T-helper 2 cell treated with Interferon-gamma antibody and Interleukin-4, amounts not matched to agents 100 ng/mL and 5 ng/mL, for 36 hours (primary cell): ENCODE measurements around the gene CRMP1. TPM values are rescaled to one million over a fixed set of nuclear protein-coding genes. Genes with fewer than 3 reads are reported as not detected.

Source experiments
- intact Hi-C: fragments of 100-400 bp; cut with micrococcal nuclease; formaldehyde crosslinking; loops from one replicate; pipeline ENCODE4 v1.15.1; 2023
- total RNA-seq: library from RNA; stranded (reverse); gene quantifications from 2 replicates; pipeline ENCODE4 v1.2.3, GENCODE V29; 2022

CRMP1 gene
- total RNA-seq, 1 donor from 2014 or later = 0.66 TPM

DNA sequence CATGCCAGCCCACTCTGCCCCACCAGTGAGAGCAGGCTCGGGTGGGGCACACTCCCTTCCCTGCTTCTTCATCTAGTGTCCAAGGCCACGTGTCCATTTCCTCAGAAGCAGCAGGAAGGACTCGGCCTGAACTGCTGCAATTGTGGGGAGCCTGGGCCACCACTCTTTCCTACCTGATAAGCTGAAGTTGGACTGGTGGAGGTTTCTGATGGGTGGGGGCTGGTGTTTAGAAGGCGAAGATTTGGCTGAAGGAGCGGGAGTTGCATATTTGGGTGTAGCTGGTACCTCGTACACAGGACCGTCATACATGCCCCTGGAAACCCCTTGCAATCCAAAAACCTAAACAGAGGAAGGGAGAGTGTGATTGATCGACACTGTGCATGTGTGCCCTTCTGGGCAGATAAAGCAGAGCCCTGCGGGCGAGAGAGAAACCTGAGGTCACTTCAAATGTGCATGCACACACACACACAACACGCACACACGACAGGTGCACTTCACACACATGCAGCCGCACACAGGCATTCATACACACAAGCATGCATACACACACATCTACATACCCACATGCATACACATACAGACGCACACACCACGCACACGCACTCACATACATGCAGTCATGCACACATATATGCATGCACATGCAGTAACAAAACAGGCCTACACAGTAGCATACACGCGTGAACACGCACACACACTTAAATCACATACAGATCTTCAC lies 67.4 kb downstream of the CRMP1 start:
- intact Hi-C loops = no loop called here

DNA sequence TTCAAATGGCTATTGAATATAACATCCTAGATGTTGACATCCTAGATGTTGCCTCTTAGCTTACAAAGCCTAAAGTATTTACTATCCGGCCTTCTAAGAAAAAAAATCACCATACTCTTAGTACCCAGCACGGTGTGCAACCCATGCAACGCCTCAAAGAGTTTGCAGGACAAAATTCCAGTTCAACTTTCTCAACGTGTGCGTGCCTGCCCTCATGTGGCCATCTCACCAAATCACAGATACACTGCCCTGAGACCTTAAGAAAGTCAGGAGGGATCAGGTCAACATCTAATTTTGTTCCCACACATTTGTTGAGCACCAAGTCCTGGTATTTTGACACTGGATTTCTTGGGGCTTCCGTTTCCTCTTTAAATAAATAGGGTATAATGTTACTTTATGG lies 68.3 kb downstream of the CRMP1 start:
- intact Hi-C loops = loop anchor here (5.0 kb wide), 1 partner anchor 38 kb away; no protein-coding TSS in a partner anchor

DNA sequence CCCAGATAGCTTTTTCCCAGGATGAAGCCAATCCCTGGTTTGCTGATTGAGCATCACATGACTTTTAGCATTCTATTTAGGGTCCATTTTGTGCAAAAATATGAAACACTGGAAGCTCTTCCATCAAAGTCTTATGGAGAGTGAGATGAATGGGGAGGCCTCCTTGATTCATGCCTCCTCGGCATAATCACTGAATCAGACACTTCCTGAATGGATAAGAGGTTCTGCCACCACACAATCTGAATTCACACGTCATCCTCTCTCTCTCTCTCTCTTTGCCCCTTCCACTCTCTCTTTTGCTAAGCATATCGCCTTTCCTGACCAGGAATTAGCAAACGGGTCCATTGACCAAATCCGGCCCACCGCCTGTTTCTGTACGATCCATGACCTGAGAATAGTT lies 68.7 kb downstream of the CRMP1 start:
- intact Hi-C loops = loop anchor here (5.0 kb wide), 1 partner anchor 38 kb away; no protein-coding TSS in a partner anchor

DNA sequence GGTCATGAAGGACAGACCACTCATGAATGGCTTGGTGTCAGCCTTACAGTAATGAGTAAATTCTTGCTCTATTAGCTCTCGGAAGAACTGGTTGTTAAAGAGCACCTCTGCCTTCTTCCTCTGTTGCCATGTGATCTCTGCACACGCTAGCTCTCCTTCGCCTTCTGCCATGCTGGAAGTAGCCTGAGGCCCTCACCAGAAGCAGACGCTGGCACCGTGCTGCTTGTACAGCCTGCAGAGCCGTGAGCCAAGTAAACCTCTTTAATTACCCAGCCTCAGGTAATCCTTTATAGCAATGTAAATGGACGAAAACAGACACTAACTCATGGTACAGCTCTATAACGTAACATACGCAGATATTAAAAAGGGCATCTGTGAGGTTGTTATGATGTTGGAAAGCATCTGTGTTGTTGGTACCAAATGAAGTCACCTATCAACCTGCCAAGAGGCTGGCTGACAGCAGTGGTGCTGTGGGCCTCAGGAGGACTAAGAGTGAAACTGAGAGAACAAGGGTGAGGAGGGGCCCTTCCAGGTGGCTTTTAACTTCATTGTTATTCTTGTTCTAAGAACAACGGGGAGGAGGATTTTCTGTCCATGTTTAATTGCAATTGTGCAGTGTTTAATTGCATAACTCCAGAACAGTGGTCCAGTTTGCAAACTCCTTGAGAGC lies 69.2 kb downstream of the CRMP1 start:
- intact Hi-C loops = loop anchor here (5.0 kb wide), 1 partner anchor 39 kb away; no protein-coding TSS in a partner anchor

DNA sequence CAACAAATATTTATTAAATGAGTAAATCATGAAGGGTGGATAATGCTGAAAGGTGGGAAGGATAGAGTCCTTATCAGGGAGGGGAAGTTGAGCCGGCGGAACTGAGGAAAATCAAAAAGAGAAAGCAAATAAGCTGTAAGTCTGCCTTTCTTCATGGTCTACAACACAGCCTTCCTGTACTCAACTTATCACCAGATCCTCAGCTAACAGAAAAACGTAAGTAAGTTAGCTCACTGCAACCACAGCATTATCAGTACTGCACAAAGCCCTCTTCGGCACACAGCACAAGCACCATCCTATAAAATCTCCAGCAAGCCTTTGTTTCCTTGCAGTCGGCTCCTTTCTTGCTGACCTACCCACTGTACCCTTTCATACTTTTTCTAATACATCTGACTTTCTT lies 70.3 kb downstream of the CRMP1 start:
- intact Hi-C loops = loop anchor here (5.0 kb wide), 1 partner anchor 40 kb away; no protein-coding TSS in a partner anchor

DNA sequence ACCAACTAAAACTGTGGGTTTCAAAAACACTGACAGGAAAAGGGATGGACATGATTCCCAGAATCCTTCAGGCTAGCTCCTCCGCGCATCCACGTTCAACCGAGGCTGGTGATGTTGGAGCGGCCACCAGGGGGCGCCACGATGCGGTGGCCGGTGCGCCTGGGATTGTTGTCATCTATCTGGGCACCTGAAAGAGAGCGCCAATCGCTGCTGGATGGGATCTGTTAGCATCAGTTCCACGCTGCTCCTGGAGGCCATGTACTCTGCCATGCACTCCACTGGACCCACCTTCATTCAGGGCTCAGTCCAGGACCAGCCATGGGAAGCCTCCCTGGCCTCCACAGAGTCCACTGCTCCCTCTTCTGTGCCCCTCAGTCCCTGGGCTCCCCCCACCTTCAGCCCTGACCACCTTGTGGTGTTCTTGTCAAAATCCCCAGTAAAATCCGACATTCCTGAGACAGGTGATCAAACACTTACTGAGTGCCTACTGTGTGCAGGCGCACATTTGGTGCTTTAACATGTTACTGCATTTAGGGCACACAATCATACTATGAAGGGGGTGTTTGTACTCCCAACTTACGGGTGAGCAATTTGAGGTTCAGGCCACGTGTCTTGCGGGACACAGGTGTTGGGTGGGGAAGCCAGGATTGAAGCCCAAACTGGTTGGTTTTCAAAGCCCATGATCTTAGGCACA lies 71.1 kb downstream of the CRMP1 start:
- intact Hi-C loops = loop anchor here (5.0 kb wide), 1 partner anchor 40 kb away; no protein-coding TSS in a partner anchor

DNA sequence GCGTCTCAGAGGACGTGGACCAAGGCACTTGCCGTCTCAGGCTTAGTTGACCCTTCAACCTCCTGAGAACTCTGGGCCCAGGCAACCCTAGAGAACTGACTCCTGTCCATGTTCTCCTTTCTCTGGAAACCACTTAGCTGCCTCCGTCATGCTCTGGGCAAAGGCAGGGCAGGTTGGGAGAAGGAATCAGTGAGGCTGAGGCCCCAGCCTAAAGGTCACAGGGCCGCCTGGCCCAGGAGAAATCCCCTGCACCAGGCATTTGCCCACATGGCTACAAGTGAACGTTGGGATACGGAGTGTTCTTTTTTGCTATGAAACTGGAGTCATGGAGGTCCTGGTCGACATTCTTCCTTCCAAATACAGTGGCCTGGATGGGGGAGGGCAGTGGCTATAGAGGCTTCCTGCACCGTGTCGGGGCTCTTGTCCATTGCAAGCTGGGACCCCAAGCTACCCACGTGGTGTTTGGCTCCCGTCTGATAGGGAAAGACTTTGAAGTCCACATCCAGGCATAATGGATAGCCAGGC lies 76.0 kb downstream of the CRMP1 start:
- intact Hi-C loops = no loop called here

DNA sequence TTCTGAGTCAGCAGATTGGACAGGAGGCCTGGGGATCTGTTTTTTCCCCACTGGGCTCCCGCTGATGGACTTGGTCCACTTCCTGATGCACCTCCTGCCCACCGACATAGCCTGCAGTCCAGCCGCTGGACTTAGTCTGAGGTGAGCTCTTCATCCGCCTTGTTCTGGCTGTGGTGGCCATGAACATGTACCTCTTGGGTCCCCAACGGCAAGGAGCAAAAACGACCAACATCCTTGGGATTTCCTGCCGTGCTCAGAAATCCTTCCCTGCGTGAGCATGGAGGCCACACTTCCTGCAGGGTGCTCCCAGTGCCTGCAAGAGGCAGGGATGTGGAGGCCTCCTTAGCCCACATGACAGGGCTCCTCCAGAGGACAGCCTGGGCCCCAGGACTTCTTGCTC lies 76.8 kb downstream of the CRMP1 start:
- intact Hi-C loops = no loop called here

DNA sequence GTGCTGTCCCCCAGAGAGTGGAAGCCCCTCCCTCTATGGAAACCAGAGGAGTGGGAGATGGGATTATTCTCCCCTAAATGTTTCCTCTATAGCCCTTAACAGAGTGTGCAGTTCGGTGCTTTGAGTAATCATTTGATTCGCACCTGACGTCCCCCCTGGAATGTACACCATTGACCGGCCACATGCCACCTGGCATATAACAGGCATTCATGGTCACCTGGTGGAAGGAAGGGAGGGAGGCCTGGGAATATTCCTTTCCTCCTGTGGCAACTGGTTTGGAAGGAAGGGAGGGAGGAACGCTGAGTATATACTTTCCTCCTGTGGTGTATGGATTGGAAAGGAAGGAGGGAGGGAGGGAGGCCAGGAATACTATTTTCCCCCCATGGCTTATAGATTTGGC lies 77.2 kb downstream of the CRMP1 start:
- intact Hi-C loops = no loop called here

DNA sequence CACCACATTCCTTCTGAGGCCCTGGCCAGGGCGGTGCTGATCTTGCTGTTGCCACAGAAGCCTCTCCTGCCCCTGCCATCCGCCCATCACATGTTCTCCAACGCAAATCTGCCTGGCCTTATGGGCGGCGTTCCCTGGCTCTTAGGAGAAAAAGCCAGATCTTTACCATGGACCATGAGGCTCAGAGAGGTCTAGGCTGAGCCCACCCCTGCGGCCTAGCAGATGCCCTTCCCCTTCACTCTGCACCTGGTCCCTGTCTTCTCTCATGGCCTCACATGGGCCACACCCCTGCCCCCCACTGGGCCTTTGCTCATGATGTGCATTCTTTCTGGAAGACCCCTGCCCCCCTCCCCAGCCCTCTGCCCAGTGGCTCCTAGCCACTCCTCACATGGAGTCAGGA lies 78.5 kb downstream of the CRMP1 start:
- intact Hi-C loops = no loop called here

DNA sequence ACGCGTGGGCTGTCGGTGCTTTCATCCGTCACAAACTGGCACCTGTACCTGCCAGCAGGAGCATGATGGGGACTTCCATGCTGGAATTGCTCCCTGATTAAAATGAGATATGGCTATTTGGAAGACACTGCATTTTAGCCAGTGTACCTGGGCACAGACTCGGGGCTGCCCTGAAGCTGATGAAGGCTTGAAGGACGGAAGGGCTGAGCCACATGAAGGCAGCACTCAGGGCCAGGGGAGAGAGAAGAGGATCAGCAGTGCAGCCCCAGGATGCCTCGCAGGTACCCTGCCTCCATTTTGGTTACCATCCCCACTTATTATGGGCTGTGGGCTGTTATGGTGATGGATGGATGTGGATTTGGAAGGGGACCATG lies 79.0 kb downstream of the CRMP1 start:
- intact Hi-C loops = loop anchor here (1.0 to 2.0 kb wide), 2 partner anchors 819 to 1325 kb away; no protein-coding TSS in a partner anchor

DNA sequence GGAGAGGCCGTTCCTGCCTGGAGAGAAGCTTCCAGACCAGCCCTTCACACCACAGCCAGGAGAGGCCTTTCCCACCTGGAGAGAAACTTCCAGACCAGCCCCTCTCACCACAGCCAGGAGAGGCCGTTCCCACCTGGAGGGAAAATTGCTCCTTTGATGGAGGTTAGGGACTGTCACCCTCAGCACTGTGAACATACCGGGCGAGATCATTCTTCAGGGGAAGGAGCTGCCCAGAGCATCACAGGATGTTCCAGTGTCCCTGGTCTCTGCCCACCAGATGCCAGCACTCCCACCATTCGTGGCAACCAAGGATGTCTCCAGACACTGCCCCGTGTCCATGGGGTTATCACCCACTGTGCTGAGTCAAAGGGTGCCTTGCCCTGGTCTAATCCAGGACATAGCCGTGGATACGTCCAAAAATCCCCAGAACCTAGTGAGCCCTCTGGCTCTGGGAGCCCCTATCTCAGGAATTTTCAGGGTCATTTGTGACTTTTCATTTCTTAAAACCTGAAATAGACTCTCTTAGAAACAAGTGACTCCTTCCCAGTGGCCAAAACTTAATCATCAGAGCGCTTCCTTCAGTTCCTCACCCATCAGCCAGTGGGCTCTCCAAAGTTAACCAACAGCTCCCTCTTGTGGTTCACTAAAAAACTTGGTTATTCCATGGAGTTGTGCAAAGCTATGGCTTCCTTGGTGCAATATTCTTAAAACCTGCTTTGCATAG lies 80.2 kb downstream of the CRMP1 start:
- intact Hi-C loops = loop anchor here (1.0 to 2.0 kb wide), 2 partner anchors 817 to 1324 kb away; no protein-coding TSS in a partner anchor

DNA sequence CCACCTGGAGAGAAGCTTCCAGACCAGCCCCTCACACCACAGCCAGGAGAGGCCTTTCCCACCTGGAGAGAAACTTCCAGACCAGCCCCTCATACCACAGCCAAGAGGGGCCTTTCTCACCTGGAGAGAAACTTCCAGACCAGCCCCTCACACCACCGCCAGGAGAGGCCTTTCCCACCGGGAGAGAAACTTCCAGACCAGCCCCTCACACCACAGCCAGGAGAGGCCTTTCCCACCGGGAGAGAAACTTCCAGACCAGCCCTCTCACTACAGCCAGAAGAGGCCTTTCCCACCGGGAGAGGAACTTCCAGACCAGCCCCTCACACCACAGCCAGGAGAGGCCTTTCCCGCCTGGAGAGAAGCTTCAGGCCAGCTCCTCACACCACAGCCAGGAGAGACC lies 80.8 kb downstream of the CRMP1 start:
- intact Hi-C loops = loop anchor here (2.0 kb wide), 1 partner anchor 1323 kb away; no protein-coding TSS in a partner anchor

DNA sequence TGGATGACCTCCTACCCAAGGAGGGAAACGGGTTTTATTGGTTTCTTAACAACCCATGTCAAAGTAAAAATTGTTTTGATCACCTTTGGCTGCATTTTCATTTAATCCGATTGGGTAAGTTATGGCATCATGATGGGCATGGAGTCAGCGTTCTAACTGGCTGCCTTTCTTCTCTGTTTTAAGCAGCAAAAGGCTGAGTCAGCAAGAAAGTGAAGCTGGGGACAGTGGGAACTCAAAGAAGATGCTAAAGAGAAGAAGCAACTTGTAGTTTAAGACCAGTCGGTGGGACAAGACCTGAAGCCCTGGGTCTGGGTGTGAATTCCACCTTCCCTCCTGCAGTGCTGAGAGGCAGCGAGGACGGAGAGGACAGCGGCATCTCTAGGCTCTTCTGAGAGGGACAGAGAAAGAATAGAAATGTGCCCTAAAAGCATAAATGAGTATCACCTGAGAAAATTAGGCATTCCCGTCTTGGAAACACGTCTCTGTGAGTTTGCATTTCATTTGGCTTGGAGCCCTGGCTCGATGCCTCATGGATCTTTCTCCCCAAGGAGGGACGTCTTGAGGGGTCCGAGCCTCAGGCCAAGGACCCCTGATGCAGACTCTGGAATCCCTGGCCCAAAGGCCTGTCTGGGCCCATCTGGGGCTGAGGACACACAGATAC lies 82.0 kb downstream of the CRMP1 start:
- intact Hi-C loops = no loop called here

DNA sequence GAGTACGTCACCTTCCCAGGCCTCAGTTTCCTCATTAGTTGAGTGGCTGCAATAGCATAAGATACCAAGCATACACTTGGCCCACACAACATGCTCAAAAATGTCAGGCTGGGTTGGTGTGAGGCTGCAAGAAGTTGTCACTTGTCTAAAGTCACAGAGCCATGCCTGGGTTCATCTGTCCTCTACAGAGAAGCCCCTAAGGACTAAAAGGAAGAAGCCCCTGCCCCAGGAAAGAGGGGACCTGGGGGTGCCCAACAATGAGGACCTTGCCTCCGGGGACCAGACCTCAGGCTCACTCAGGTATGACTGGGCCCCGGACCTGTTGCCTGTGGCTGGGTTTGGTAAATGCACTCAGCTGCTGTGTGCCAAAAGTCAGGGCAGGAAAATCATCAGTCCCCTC lies 82.7 kb downstream of the CRMP1 start:
- intact Hi-C loops = no loop called here

DNA sequence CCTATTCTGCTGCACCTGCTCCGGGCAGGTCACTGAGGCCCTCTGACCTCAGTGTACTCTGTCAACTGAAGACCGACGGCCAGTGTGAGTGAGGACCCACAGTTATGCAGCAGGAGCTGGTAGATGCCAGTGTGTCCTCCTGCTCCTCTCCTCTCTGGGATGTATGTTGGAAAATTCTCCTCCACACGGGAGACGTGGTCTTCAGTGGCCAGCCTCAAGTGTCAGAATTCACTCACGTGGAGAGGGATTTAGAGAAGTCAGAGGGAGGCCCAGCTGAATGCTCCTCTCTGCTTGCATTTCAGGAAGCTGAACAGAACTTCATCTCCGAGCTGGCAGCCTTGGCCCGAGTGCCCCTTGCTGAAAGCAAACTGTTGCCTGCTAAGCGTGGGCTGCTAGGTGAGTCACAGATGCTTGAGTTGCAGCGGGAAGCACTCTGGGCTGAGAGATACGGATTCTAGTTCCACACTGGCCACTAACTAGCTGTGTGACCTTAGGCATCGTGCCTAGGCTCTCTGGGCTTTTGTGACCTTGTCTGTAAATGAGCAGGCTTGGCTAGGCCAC lies 83.6 kb downstream of the CRMP1 start:
- intact Hi-C loops = no loop called here

DNA sequence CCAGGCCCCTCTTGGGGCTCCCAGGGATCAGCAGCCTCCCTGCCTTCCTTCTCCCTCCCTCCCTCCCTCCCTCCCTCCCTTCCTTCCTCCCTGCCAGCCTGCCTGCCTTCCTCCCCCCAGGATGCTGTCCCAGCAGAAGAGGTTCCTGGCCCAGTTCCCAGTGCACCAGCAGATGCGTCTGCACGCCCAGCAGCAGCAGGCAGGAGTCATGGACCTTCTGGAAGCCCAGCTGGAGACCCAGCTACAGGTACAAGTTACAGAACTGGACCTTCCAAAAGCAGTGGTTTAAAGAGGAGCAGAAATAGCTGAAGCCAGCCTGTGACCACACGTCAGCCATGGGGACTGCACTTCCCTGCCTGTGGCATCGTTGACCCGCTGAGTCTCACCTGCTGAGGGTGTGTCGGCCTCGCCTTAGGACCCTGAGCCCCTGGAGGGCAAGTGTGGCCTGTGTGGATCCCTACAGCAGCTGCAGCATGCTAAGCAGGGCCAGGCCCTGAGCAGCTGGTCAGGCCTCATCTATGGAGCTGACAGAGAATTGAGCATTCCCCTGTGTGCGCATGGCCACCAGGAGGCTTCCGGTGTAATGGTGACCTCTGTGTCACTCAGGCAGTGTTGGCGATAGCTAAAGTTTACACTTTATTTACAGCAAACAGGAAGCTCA lies 84.7 kb downstream of the CRMP1 start:
- intact Hi-C loops = no loop called here

DNA sequence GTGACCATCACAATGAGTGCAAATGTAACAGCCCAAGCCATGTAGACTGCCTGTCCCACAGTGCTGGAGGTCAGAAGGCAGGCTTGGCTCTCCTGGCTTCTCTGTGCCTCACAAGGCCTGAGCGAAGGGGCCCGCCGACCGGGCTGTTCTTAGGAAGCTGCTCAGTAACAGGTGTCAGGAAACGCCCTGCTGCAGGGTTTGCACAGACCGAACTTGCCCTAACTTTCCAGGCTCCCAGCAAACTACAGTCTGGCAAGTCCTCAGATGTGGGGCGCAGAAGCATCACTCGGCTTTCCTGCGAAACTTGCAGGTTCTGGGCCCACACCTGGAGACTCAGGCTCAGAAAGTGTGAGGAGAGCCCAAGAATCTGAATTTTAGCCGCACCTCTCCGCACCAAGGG lies 87.6 kb downstream of the CRMP1 start:
- intact Hi-C loops = no loop called here

DNA sequence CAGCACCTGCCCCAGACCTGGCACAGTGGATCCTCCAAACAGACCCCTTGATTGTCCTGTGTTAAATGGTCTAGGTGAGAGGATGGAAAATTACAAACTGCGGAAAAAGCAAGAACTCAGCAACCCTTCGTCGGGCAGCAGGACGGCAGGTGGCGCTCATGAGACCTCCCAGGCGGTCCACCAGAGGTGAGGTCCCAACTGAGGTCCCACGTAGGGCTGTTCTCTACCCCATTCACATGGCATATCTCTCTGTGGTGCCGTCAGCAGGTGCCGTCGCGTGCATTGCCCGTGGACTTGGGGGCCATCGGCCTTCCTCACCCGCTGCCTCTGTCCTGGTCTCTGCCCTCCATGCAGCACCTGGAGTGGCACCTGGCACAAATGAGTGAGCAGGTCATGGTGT lies 88.2 kb downstream of the CRMP1 start:
- intact Hi-C loops = no loop called here

DNA sequence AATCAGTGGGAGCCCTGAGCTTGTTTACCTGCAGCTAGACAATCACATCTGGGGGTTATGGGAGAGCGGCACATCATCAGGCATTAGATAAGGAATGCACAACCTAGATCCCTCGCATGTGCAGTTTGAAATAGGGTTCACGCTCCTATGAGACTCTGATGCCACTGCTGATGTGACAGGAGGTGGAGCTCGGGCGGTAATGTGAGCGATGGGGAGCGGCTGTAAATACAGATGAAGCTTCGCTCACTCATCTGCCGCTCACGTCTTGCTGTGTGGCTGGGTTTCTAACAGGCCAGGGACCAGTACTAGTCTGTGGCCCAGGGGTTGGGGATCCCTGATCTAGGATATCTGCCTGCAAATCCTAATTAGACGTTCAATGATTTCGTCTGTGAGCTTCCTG lies 90.3 kb downstream of the CRMP1 start:
- intact Hi-C loops = no loop called here
